ENCODE results near the gene KIAA2012. TPM values are rescaled to one million over a fixed set of nuclear protein-coding genes. Genes with fewer than 3 reads are reported as not detected.

Gene KIAA2012
- total and polyA plus RNA-seq, 4 experiments from 2014 or later: not detected

DNA sequence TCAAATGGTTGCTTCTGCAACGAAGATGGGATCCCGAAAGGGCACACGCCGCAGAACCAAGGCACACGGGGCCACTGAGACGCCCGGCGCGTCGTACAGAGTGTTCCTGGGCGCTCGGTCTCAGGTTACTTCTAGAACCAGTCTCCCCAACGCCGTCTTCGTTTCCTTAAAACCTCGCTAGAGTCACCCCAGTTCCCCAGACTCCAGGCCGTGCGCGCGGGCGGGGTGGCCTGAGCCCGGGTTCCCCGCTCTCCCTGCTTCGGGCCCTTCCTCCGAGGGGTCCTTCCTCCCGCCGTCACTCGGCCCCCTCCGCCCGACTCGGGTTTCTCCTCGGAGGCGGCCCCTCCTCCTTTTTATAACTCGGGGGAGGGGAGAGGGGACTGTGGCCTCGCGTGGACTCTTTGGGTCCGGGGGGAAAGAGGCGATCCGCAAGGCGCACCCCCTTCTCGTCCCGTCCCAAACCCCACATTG is 40.2 kb upstream of the KIAA2012 start:
- Mint-ChIP-seq H3K9me3 (no peaks in the 10 kb centered on the region), H3K4me3 (peak overlapping the region; percentile 85 to 96 (median 92)), H3K4me1 (peaks cover 8 to 15% (median 10%) of the 10 kb centered on the region in 4 donors), H3K27ac (peak overlapping the region; percentile 51 to 91 (median 83)), H3K36me3 (peaks cover 0 to 9% of the 10 kb centered on the region in 2 donors), H3K27me3 (peaks cover 3 to 5% of the 10 kb centered on the region in 2 donors)
- Histone ChIP-seq H3K27ac (ENCODE audit: low read depth, low read length) (peak overlapping the region; percentile 15), H3K4me1 (ENCODE audit: insufficient read depth, low read length) (peaks cover 21% of the 10 kb centered on the region), H3K9me3 (ENCODE audit: control insufficient read depth in 1 of 2, low read length in 2 of 2) (no peaks in the 10 kb centered on the region), H3K27me3 (ENCODE audit: insufficient read depth, low read length) (peaks cover 26% of the 10 kb centered on the region), H3K4me3 (ENCODE audit: low read length in 2 of 2) (peak overlapping the region; percentile 67 to 91), H3K36me3 (ENCODE audit: insufficient read depth, low read length) (no peaks in the 10 kb centered on the region)
- POLR2A ChIA-PET (ENCODE audit: partially characterized antibody): no interaction called here
- intact Hi-C loops (cut with micrococcal nuclease): loop anchor here (1.0 to 10.0 kb wide), 8 partner anchors 146 to 1658 kb away; partner anchors contain the start of genes ALS2, BMPR2, NOP58 and STRADB
- CTCF ChIA-PET (ENCODE audit: partially characterized antibody): no interaction called here
- DNase-seq: peak; percentile 36 to 58 (median 40)

DNA sequence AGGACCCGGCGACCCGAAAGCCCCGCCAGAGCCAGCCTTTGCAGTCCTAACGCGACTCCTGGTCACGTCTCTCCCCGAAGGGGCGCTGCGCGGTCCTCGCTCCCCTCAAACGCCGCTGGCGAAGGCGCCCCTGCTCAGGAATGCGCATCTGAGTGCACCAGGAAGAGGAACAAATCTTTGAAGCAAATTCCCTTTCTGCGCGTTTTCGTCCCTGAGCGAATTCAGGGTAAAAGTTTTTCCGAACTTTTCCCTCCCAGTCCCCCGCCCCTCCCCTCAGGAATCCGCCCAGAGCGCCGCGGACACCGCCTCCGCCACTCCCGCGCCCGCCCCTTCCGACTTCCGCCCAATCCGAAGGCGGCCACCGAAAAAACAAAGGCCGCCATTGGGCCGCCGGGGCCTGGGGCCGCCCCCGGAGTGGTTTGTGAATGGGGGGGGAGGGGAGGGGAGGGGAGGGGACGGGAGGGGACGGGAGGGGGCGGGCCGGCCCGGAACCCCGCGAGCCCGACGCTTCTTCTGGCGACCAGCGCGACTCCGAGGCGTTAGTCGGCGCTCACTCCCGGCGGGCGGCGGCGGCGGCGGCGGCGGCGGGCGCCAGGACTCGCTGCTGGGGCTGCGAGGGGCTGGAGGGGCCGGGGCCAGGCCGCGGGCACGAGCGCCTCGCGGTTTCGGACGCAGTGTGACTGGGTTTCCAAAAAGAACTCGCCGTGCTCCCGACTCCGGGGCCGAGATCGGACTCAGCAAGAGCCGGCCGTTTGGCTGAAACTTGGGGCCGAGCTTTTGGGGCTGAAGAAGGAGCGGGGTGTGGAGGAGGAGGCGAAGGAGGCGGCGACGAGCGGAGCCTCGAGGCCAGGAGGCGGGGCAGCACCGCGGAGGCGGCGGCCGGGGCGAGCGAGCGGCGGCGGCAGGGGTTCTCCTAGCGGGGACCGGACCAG is 39.5 kb upstream of the KIAA2012 start, which contains the start of gene FZD7:
FZD7 (plus strand) TSS at position 539 of the 932 bp plus-strand sequence. CDS start 793 bp downstream, outside the sequence.
- Histone ChIP-seq H3K4me3 (ENCODE audit: low read length in 2 of 2) (peak within 1 kb of the TSS; percentile 67 to 91), H3K27me3 (ENCODE audit: insufficient read depth, low read length) (peaks cover 27% of the 10 kb centered on the region), H3K4me1 (ENCODE audit: insufficient read depth, low read length) (peaks cover 21% of the 10 kb centered on the region), H3K9me3 (ENCODE audit: control insufficient read depth in 1 of 2, low read length in 2 of 2) (no peaks in the 10 kb centered on the region), H3K36me3 (ENCODE audit: insufficient read depth, low read length) (no peaks in the 10 kb centered on the region), H3K27ac (ENCODE audit: low read depth, low read length) (peak within 1 kb of the TSS; percentile 15)
- Mint-ChIP-seq H3K27me3 (peaks cover 6 to 7% of the 10 kb centered on the region in 2 donors), H3K27ac (peak within 1 kb of the TSS; percentile 79 to 91 (median 84)), H3K4me3 (peak within 1 kb of the TSS; percentile 91 to 96 (median 93)), H3K4me1 (peaks cover 8 to 15% (median 10%) of the 10 kb centered on the region in 4 donors), H3K9me3 (no peaks in the 10 kb centered on the region), H3K36me3 (peaks cover 0 to 9% of the 10 kb centered on the region in 2 donors)
- intact Hi-C loops (cut with micrococcal nuclease): loop anchor here (1.0 to 10.0 kb wide), 8 partner anchors 145 to 1659 kb away; partner anchors contain the start of genes ALS2, BMPR2, NOP58 and STRADB
- CTCF ChIA-PET (ENCODE audit: partially characterized antibody): no interaction called here
- peak; percentile 80 to 86 (median 82) for DNase-seq
- POLR2A ChIA-PET (ENCODE audit: partially characterized antibody): interaction anchor here (0.7 kb wide), 1 partner anchor 204 kb away, joined by 3 read pairs; no protein-coding TSS in a partner anchor

DNA sequence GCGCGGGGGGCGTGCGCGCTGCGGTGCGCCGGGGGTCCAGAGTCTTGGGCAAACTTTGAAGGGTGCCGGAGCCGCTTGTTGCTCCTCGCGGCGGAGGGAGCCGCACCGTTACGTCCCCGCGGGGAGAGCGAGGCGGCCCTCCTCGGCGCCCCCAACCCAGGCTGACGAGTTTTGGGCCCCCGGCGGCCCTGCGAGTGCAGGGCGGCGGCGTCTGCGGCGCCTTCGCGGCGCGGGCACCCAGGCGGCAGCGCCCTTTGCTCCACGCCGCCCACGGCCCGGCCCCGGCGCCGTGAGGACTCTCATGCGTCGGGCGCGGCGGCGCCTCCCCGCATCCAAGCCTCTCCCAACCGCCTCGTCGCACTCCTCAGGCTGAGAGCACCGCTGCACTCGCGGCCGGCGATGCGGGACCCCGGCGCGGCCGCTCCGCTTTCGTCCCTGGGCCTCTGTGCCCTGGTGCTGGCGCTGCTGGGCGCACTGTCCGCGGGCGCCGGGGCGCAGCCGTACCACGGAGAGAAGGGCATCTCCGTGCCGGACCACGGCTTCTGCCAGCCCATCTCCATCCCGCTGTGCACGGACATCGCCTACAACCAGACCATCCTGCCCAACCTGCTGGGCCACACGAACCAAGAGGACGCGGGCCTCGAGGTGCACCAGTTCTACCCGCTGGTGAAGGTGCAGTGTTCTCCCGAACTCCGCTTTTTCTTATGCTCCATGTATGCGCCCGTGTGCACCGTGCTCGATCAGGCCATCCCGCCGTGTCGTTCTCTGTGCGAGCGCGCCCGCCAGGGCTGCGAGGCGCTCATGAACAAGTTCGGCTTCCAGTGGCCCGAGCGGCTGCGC is 38.6 kb upstream of the KIAA2012 start:
- H3K4me1 ChIP-seq (ENCODE audit: insufficient read depth, low read length): peaks cover 21% of the 10 kb centered on the region
- H3K27me3 ChIP-seq (ENCODE audit: insufficient read depth, low read length): peaks cover 27% of the 10 kb centered on the region
- no peaks in the 10 kb centered on the region for H3K36me3 ChIP-seq (ENCODE audit: insufficient read depth, low read length)
- peaks cover 0 to 9% of the 10 kb centered on the region in 2 donors for H3K36me3 Mint-ChIP-seq
- POLR2A ChIA-PET (ENCODE audit: partially characterized antibody): interaction anchor here (0.7 kb wide), 1 partner anchor 203 kb away, joined by 3 read pairs; no protein-coding TSS in a partner anchor
- H3K27me3 Mint-ChIP-seq: peaks cover 10 to 13% of the 10 kb centered on the region in 2 donors
- intact Hi-C loops (cut with micrococcal nuclease): loop anchor here (5.0 to 10.0 kb wide), 5 partner anchors 230 to 1660 kb away; partner anchors contain the start of genes ALS2, BMPR2 and NOP58
- H3K27ac Mint-ChIP-seq: peak overlapping the region in 6 of 7 donors; percentile 3 to 88 (median 77)
- CTCF ChIA-PET (ENCODE audit: partially characterized antibody): interaction anchor here (1.1 kb wide), 1 partner anchor 9 kb away, joined by 3 read pairs; no protein-coding TSS in a partner anchor
- H3K9me3 ChIP-seq (ENCODE audit: control insufficient read depth in 1 of 2, low read length in 2 of 2): no peaks in the 10 kb centered on the region
- H3K4me3 Mint-ChIP-seq: peak overlapping the region in 6 of 8 donors; percentile 90 to 93 (median 92)
- peak overlapping the region; percentile 23 to 66 for H3K4me3 ChIP-seq (ENCODE audit: low read length in 2 of 2)
- no peaks in the 10 kb centered on the region for H3K9me3 Mint-ChIP-seq
- DNase-seq: peak in 4 of 5 donors; percentile 27 to 40 (median 32)
- H3K4me1 Mint-ChIP-seq: peaks cover 8 to 15% (median 10%) of the 10 kb centered on the region in 4 donors
- H3K27ac ChIP-seq (ENCODE audit: low read depth, low read length): no peak overlapping the region

- Mint-ChIP-seq H3K27me3 (peaks cover 11 to 16% of the 10 kb centered on the region in 2 donors), H3K27ac (peak overlapping the region in 2 of 7 donors; percentile 84 to 88), H3K4me1 (peaks cover 8 to 15% (median 10%) of the 10 kb centered on the region in 4 donors), H3K36me3 (peaks cover 0 to 9% of the 10 kb centered on the region in 2 donors), H3K9me3 (no peaks in the 10 kb centered on the region), H3K4me3 (peak overlapping the region in 5 of 8 donors; percentile 90 to 93 (median 91))
- DNase-seq: peak in 4 of 5 donors; percentile 4 to 45 (median 17)
- intact Hi-C loops (cut with micrococcal nuclease): loop anchor here (10.0 kb wide), 2 partner anchors 229 to 1661 kb away; partner anchors contain the start of gene NOP58
- H3K4me3 ChIP-seq (ENCODE audit: low read length in 2 of 2): peak overlapping the region; percentile 23 to 66
- POLR2A ChIA-PET (ENCODE audit: partially characterized antibody): no interaction called here
- H3K9me3 ChIP-seq (ENCODE audit: control insufficient read depth in 1 of 2, low read length in 2 of 2): no peaks in the 10 kb centered on the region
- peaks cover 21% of the 10 kb centered on the region for H3K4me1 ChIP-seq (ENCODE audit: insufficient read depth, low read length)
- CTCF ChIA-PET (ENCODE audit: partially characterized antibody): interaction anchor here (1.1 kb wide), 1 partner anchor 9 kb away, joined by 3 read pairs; no protein-coding TSS in a partner anchor
- no peak overlapping the region for H3K27ac ChIP-seq (ENCODE audit: low read depth, low read length)
- H3K27me3 ChIP-seq (ENCODE audit: insufficient read depth, low read length): peaks cover 27% of the 10 kb centered on the region
- H3K36me3 ChIP-seq (ENCODE audit: insufficient read depth, low read length): no peaks in the 10 kb centered on the region
Observed at GRCh38 chr2:202035089-202035940, 37.7 kb upstream of the KIAA2012 start.

- peaks cover 16 to 20% of the 10 kb centered on the region in 2 donors for H3K27me3 Mint-ChIP-seq
Observed at GRCh38 chr2:202035941-202036372, 37.1 kb upstream of the KIAA2012 start.

More at GRCh38 chr2:202035941-202036372, 37.1 kb upstream of the KIAA2012 start:
- H3K36me3 ChIP-seq (ENCODE audit: insufficient read depth, low read length): no peaks in the 10 kb centered on the region
- Mint-ChIP-seq H3K27ac (no peak overlapping the region), H3K36me3 (peaks cover 0 to 9% of the 10 kb centered on the region in 2 donors), H3K4me1 (peaks cover 8 to 15% (median 10%) of the 10 kb centered on the region in 4 donors), H3K9me3 (no peaks in the 10 kb centered on the region), H3K4me3 (no peak overlapping the region)
- POLR2A ChIA-PET (ENCODE audit: partially characterized antibody): no interaction called here
- no peaks in the 10 kb centered on the region for H3K9me3 ChIP-seq (ENCODE audit: control insufficient read depth in 1 of 2, low read length in 2 of 2)
- H3K4me1 ChIP-seq (ENCODE audit: insufficient read depth, low read length): peaks cover 21% of the 10 kb centered on the region
- H3K27me3 ChIP-seq (ENCODE audit: insufficient read depth, low read length): peaks cover 31% of the 10 kb centered on the region
- no peak for DNase-seq
- intact Hi-C loops (cut with micrococcal nuclease): loop anchor here (10.0 kb wide), 2 partner anchors 229 to 1661 kb away; partner anchors contain the start of gene NOP58
- no peak overlapping the region for H3K27ac ChIP-seq (ENCODE audit: low read depth, low read length)
- H3K4me3 ChIP-seq (ENCODE audit: low read length in 2 of 2): no peak overlapping the region
- CTCF ChIA-PET (ENCODE audit: partially characterized antibody): interaction anchor here (1.1 kb wide), 1 partner anchor 8 kb away, joined by 3 read pairs; no protein-coding TSS in a partner anchor
